ENCODE measurements around the gene MYADML2.

The MYADML2 gene

DNA sequence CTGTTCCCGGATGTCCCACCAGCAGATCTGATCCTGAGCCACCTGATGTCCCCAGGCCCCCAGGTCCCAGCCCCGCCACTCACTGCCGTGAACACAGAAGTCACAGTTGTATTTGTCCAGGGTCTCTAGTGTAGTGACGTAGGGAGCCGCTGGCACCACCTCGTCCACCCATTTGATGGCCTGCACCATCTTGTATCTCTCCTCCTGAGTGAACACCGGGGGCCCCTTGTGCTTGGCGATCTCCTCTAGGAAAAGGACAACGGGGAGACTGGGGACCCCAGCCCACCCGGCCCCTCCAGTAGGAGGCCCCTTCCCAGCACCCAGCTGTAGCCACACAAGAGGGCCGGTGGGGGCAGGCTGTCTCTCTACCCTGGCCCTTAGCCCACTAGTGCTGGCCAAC, 38.2 kb downstream of the MYADML2 start:
- no peak for DNase-seq

DNA sequence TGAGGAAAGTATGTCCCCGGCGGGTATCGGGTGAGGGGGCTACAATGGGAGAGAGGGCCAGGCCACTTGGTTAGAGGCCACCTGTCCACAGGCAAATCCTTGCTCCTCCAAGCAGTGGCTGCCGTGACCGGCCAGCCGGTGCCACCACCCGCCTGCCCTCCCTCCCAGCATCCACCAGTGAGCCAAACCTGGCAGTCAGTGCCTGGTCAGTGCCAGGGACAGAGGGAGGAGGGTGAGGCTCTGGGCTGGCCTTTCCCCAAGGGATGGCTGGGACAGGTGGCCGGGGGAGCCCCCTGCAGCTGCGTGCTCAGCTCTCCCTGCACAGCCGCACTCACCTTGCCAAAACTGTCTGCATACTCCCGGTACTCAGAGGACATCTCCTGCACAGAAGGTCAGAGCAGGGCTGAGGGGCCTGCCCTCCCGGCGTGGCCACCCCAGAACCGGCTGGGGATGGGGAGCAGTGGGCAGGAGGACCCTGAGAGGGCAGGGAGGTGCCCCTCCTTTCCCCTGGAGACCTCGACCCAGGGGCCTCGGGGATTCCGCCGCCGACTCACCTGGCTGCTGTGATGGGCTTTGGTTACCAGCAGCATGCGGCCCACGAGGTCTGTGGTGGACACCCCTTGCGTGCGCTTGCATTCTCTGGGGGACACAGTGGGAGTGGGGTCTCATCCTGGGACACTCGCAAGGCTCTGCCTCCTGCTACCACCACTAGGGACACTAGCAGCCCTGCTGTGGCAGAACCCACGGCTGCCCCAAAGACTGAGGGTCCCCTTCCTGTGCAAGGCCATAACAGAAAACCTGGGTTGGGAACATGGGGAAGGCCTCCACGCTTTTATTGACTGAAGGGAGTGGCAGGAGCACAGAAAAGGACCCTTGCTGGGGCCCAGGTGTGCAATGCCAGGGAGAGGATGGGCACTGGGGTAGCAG, 39.6 kb downstream of the MYADML2 start:
- no peak for DNase-seq

DNA sequence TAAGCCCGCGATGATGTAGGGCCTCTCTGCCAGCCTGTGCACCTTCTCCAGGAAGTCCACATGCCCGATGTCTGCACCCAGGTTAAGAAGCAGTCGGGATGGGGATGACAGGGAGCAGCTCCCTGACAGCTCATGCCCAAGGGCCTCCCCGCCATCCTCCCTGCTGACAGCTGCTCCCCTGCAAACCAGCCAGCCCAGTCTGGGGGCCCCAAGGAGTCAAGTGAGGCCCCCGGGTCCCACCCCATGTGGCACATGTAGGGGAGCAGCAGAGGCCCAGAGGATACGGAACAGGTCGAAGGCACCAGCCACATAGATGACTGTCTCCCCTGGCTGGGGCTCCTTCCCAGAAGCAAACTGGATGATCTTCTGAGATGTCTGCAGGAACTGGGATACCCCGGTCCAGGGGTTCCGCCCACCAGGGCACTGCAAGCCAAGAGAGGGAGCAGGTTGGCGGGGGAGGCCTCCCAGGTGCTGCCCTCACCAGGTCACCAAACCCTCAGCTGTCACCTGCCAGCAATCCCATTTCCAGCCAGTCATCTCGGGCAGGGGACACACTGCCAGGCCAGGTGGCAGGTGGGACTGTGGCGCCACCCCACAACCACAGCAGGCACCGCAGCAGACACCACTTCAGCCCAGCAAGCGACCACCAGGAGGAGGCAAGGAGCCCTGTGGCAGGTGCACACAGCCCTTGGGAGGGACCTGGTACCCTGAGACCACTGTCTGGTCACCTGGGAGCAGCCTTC, 40.4 kb downstream of the MYADML2 start:
- no peak for DNase-seq

DNA sequence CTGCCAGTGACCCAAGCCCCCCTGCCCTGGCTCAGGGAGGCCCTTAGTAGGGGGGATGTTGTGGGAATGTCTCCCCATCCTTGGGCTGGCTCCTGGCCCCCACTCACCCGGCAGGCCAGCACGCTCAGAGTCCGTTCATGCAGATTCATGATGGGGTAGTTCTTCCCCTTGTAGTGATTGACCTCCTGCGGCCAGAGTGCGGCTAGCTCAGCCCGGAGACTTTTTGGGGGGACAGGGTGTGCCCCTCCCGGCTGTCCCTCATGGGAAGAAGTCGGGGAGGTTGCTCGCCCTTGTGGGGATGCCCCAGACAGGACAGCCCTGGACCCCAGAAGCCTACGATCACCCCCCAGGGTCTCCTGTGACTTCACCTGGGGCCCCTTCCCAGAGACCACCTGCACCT, 41.0 kb downstream of the MYADML2 start:
- DNase-seq, result no peak

DNA sequence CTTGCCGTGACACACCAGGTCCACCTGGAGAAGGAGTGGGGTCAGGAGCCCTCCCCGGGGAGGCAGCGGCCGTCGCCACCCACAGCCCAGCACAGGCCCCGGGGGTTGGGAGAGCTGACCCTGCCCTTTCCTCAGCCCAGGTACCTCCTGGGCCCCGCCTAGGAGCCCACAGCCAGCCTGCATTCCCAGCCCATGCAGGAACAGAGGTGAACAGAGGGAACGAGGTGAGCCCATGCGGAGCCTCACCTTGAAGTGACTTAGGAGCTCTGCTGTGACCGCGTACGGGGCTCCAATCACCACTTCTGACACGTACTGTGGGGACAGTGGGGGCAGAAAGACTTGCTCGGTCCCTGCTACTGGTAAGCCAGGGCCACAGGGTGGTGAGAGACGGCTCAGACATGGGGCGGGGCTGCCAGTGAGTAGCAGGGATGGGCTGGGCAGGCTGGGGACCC, 41.6 kb downstream of the MYADML2 start:
- no peak for DNase-seq

DNA sequence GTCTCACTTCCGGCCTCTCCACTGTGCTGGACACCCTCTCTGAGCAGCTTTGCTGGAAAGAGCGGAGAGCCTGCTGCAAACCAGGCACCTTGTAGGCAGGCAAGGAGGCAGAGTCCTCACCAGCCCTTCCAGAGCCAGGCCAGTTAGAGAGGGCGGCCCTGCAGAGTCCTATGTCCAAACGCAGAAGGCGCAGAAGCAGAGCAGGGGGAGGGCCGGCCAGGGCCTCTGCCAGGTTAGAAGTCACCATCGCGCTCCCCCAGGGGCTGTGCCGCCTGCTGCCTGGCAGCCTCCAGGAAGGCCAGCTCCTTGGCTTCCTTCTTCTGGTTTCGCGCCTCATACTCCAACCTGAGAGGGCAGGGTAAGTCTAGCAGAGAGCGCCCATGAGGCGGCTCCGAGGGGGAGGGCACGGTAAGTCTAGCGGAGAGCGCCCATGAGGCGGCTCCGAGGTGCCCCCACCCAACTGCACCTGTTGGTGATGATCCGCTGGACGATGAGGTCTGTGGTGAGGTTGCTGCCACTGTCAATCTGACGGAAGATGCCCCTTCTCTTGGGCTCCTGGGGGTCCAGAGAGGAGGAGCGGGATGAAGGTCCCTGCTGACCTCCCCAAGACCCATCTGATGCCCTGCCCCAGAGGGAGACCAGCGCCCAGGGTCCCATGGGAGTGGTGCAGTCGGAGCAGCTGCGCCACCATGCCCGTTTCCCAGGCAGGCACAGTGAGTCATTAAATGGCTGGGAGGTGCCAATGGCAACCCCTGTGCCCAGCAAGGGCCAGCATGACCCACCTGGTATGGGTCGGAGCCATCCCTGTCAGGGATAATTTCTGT, 42.2 kb downstream of the MYADML2 start:
- no peak for DNase-seq

DNA sequence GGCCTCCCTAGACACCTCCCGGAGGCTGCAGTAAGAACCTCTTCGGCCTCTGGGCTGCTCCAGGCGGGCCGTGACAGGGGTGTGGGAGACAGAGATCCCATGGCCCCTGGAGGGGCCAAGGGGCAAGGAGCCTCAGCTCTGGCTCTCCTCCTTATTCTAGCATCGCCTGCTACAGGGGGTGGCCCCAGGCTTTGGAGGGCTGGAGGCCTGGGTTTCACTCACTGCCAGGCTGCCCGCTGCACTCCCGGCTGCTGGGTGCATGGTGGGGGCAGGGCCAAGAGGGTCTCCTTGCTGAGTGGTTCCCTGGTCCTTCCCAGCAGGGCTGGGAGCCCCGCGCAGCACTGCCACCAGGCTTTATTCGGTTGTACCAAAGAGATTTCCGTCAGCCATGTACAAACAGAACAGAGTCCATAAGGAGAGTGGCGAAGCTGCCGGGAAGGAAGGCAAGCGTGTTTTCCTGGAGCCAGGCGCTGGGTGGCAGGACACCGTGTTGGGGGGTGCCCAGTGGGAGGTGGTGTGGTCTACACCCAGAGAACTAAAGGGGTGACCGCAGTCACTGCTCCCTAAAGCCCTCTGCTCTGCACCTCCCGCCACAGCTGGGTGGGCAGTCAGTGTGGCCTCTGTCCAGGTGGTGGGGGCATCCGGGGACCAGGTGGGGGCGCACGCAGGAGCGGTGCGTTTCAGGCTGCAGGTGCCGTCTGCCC, 43.0 kb downstream of the MYADML2 start:
- no peak for DNase-seq

DNA sequence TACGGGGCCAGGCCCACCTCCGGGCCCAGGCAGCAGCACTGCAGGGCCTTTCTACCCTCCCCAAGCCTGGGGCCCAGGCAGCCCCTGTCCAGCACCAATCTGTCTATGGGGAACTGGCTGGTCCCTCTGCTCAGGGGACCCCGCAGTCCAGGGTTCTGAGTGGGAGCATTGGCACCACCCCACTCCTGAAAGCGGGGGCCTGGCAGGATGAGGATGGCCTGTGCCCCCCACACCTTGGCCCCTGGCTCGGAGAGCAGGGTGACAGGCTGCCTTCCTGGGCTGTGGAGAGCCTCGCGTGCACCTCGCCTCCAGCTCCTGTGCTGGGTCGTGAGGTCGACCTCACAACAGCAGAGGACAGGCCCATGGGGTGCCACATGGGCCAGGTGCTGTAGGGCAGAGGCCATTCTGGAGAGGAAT, 43.6 kb downstream of the MYADML2 start:
- DNase-seq, result no peak

DNA sequence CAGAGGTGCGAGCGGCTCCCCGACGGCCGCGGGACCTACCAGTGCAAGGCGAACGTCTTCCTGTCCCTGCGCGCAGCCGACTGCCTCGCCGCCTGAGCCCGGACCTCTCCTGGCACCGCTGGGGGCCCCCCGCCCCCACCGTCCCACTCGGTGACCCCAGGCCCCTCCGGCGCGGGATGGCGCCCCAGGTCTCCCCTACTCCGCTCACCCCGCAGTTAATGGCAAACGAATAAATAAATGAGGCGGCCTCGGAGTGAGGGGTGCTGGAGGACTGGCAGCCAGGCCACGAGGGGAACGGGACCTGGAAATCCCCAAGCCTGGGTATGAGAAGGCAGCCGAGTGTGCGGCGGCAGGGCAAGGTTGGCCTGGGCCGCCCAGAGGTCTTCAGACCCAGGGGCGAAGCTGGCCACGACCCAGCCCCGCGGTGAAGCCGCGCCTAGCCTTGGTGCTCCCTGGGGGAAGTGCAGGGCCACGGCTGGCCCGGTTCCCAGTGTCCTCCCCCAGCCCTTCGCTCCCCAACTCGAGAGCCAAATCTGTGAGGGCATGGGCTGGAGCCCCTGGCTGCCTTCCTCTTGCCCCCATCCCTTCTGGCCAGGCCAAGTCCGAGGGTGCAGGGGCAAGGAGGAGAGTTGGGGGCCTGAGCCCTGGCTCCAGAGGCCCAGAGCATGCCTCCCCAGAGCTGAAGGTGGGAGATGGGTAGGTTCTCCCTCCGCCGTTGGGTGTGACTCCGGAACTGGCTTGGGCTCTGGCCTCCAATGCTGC, 44.2 kb downstream of the MYADML2 start:
- DNase-seq, result no peak

DNA sequence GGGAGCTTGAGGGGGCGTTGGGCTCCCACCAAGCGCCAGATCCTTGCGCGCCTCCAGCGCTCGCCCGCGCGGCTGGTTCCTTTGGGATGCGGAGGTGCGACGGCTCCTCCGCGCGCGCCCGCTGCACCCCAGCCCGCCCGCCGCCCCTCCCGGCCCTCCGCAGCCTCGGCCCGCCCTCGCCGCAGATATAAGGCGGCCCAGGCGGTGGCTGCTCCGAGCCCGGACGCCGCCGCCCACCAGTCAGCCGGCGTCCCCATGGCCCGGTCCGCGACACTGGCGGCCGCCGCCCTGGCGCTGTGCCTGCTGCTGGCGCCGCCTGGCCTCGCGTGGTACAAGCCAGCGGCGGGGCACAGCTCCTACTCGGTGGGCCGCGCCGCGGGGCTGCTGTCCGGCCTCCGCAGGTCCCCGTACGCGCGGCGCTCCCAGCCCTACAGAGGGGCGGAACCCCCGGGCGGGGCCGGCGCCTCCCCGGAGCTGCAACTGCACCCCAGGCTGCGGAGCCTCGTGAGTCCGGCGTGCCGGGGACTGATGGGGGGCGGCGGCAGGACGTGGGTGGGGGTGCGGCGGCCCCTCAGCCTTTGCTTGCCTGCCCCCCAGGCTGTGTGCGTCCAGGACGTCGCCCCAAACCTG, 44.9 kb downstream of the MYADML2 start, which contains the start of gene NPB:
NPB (plus strand) TSS at position 216 of the 630 bp plus-strand sequence; CDS start at position 256, 40 bp downstream.
- no peak for DNase-seq

DNA sequence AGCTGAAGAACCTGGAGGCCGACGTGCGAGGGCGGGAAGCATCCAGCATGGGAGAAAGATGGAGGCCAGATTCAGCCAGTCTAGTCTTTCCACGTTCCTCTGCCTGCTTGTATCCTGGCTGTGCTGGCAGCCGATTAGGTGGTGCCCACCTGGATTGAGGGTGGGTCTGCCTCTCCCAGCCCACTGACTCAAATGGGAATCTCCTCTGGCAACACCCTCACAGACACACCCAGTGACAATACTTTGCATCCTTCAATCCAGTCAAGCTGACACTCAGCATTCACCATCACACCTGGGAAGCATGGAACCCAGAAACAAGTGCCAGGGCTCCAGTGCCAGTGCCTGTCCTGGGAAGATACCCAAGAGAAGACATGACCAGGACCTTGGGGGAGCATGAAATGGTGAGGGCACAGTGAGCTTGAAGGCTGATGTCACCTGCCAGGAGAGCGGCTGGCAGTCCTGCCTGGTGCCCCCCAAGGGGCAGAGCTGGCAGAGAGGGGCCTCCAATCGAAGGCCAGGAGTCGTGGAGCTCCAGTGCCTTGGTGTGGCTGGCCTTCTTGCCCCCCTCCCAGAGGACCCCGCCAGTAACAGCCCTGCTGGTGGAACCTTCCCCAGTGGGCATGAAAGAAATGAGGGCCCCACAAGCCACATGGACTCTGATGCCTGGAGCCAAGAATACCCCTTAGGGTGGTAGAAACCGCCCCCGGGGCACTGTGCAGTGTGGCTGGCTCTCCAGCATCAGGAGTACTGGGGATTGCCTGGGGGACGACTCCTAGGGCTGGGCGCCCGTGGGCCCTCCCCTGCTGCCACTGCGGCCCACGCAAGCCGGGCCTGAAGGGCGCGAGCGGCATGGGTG, 45.6 kb downstream of the MYADML2 start:
- no peak for DNase-seq

DNA sequence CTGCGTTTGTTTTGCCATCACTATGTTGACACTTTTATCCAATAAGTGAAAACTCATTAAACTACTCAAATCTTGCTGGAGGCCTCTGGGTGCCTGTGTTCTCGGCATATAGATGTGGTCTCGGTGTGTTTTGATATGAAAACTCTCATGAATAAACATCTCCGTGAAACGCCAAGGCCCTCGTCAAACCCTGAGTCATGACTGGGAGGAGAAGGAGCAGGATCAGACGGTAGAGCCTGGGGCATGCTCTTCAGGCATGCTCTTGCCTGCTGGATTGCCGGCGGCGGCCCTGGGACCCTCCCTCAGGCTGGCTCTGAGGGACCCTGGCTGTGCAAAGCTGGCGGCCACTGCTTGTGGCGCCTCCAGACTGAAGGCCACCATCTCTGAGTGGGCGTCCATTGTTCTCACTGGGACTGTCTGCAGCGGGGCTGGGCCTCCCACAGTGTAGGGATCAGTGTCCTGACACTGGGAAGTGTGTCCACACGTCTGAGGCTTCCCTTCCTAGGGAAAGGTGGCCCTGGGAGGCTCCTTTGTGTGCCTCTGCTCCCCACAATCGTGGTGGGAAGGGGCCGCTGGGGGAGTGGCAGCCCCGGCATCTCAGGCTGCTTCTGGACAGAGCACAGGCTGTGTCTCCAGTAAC, 46.7 kb downstream of the MYADML2 start:
- DNase-seq, result no peak

DNA sequence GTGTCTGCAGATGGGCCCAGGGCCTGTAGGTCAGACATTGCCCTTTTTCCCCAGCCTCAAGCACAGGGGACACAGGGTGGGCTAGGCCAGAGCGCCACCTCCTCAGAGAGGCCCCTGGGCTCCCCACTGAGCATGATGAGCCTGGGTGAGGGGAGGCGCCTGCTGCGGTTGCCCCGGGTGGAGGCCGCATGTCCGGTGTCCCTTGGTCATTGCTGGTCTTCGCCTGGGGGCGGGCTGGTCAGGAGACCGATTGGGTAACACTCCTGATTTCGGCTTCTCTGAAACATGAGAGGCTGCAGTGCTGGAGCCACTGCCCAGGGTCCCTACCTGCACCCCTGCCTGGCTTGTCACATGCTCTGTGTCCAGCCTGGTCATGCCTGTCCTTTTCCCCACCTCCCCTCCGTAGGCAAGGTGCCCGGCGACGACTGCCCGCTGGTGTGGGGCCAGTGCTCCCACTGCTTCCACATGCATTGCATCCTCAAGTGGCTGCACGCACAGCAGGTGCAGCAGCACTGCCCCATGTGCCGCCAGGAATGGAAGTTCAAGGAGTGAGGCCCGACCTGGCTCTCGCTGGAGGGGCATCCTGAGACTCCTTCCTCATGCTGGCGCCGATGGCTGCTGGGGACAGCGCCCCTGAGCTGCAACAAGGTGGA, 47.4 kb downstream of the MYADML2 start:
- no peak for DNase-seq

DNA sequence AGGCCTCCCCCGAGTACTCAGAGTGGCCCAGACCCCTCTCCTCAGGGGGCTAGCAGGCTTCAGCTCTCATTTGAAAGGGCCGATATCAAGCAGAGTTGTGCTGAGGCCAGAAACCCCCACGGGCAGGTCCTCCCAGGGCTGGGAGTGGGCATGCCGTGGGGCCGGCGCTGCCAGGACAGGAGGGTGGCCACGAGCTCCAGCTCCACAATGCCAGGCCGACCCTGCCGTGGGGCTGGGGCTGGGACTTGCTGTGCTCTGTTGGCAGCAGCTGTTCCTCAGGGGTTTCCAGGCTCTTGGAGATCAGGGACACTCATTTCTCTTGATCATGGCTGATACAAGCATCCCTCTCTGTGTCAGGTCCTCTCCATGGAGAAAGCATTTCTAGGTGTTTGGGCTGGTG, 48.1 kb downstream of the MYADML2 start:
- no peak for DNase-seq

DNA sequence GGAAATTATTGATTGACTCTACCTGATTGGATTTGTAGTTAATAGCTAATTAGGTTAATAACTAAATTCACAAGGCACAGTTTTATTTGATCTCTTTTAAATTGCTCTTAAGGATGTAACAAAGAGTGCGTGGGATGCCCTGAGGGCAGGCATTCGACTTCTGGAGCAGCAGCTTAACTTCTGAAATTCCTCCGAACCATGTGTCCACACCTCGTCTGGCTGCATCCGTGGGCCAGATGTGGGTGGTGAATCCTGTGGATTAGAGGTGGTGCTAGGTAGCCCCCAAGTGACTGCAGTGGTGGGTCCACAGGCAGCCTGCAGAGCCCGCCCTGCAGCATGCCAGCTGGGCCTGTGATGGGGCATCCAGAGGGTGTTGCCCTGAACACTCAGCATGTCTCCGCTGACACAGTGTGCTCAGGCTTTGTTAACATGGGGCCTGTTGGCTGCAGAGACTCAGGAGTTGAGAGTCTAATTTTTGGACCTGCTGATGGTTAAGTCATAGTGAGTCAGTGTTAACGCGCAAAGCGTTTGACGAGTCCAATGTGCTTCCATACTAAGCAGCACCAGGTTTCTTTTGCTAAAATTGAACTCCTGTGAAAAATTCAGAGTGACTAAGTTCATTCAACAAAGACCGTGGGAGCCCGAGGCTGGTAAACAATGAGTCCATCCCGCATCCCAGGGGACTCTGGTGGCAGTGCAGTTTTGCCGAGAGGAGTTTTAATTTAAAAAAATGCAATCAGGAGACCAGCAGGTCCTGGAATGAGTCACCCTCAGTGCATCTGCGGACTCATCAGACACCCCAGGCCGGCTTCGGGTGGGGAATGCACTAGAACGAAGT, 48.8 kb downstream of the MYADML2 start:
- DNase-seq, result peak; percentile 94

DNA sequence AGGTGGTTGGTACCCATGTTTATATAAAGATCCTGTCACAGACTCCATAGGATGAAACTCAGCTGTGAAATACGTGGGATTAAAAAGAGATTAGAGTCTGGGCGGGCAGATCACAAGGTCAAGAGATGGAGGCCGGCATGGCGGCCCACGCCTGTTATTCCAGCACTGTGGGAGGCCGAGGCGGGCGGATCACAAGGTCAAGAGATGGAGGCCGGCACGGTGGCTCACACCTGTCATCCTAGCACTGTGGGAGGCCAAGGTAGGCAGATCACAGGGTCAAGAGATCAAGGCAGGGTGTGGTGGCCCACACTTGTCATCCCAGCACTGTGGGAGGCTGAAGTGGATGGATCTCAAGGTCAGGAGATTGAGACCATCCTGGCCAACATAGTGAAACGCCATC, 51.6 kb downstream of the MYADML2 start:
- DNase-seq, result no peak

DNA sequence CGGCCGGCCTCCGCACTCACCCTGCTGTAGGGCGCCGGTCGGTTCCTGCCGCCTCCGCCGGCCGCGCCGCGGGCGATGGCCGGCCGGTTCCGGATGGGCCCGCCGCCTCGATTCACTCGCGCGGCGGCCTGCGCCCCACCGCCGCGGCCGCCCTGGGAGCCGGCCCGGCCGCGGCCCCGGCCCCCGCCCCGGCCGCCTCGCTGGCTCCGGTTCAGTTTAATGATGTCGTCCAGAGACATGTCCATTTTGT, 55.8 kb downstream of the MYADML2 start:
- DNase-seq, result no peak

Measured in fibroblast of skin of right quadriceps (primary cell).